HG03103 (cell line): ENCODE results near the gene IL37.
A peak's percentile ranks its signal among the peaks of the same experiment; 100 is the strongest.

Source experiments
- ATAC-seq: cut with Tn5 transposase; IDR thresholded peaks from one replicate; pipeline ENCODE4 v1.9.1; 2021; ENCODE audit warnings: low read depth; ENCODE audit not compliant: unreplicated experiment

IL37 gene, protein sequence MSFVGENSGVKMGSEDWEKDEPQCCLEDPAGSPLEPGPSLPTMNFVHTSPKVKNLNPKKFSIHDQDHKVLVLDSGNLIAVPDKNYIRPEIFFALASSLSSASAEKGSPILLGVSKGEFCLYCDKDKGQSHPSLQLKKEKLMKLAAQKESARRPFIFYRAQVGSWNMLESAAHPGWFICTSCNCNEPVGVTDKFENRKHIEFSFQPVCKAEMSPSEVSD

DNA sequence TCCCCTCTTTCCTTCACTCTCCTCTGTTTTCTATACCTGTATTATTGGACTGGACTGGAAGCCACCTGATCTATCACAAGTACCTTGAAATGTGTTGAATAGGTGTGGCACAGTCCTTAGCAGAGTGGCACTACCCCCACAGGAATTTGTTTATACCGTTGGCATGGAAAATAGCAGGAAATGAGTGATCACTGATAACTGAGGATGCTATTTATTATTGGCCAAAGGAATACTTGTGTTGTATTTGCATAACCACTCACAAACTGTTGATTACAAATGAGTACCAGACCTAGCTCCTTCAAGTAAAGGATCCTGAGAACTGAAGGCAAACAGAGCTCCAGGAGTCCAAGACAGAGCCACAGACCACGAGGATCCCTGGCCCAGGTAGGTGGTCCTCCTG lies at the start of gene IL37:
IL37 (plus strand) TSS at position 301 of the 400 bp plus-strand sequence. CDS start 1,848 bp downstream, outside the sequence.
- no peak for ATAC-seq

- ATAC-seq: no peak
Measured at GRCh38 chr2:112864072-112864471, 46.9 kb upstream of the IL37 start.

GRCh38 chr2:112866128-112866835 lies 44.7 kb upstream of the IL37 start:
- no peak for ATAC-seq

GRCh38 chr2:112867701-112868631 lies 43.0 kb upstream of the IL37 start:
- no peak for ATAC-seq

DNA sequence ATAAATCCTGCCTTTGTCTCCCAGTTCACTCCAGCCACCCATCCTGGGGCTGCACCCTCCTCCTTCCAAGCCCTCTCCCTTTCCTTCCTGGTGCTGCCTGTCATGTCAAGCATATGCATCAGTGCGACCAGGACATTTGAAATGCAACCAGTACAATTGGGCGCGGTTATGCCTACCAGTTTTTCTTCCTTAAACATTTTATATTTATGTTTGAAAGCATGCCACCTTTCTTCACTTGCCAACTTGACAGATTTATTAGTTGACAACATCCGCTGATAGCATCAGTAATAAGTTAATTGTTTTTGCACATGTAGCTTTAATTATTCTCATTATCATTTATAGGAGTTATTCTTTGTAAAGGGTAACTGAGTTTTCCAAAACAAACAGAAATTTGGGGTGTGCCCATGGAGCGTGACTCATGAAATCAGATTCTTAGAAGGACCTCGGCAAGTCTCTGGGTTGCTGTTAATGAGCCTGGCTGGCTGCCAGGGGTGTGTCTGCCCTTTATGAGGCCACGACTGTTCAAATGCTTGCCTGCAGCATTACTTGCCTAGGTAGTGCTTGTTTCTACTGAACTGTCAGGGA lies 41.6 kb upstream of the IL37 start:
- no peak for ATAC-seq

DNA sequence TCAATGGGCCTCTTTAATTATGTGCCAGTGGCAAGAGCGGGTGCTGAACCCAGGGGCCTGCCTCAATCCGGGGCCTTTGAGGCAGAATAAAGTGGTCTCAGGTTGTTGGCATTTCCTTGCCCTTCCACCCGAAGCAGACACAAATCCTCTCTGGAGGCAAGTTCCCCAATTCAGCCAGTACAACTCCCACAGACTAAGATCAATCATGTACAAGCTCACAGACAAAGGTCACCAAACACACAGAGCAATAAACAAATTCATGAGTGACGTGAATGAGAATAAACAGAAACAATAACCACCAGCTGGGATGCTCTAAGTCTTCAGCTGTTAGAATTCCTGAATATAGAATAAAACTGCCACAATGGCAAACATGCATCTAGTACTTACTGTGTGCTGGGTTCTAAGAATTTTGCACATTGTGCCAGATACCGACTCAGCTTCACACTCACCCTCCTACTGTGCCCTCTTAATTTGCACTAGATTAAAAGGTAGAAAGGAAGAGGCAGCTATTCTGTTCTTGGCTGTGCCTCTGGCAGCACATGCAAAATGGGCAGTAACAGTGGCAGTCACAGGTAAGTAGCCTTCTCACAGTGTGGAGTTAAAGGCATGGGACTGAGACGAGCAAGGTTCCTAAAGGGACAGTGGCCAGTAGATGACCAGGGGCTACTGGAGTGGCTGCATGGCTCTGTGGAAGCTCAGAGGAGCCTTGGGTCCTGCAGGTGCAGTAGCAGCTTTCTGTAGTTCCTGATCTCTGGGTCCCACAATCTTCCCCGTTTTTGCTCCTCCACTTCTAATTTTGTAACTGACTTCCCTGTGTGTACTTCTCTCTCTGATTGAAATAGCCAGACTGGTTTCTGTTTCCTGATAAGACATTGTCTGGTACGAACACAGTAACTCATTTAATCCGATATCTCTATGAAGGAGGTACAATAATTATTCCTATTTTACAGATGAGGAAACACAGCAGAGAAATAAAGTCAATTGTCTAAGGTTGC lies 39.8 kb upstream of the IL37 start:
- ATAC-seq: no peak

GRCh38 chr2:112876257-112876970 lies 34.6 kb upstream of the IL37 start:
- ATAC-seq: no peak

DNA sequence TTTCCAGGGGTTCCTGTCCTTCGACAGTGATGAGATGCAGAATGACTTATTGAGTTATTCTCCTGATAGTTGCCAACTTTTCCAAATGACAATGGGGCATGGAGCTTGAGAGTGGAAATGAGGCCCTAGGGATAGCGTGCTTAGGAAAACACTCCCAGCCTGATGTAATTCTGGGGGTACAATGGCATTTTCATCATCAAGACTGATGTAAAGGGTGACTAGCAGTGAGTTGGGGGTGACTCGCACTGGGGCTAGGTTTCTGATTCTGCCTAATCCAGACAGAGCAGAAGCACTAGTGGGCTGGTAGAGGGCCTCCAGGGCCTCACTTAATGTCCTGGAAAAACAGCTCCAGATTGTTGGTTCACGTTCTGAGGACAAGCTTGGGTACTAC lies 34.0 kb upstream of the IL37 start:
- ATAC-seq: no peak

DNA sequence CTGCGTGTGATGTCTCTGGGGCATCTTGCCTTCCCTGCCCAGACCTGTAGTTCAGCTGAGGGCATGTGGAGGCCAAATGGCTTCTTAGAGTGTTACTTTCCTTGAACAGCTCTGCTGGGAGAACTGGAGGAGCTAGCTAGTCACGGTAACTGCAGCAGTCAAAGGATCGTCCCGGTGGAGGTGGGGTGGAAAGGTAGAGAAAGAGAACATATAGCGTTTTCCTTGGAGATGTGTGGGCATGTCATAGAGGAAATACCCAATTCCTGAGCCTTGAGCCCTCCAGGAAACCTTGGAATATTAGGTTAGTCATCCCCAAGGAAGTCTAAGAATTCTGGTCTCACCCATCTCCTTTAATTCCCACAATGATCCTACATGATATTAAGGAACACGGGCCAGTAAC lies 33.5 kb upstream of the IL37 start:
- ATAC-seq: no peak

- ATAC-seq: no peak
Measured at GRCh38 chr2:112879491-112880041, 31.4 kb upstream of the IL37 start.

GRCh38 chr2:112880091-112880531 lies 30.9 kb upstream of the IL37 start:
- ATAC-seq: no peak

- ATAC-seq: no peak
Measured at GRCh38 chr2:112880696-112881095, 30.3 kb upstream of the IL37 start.

DNA sequence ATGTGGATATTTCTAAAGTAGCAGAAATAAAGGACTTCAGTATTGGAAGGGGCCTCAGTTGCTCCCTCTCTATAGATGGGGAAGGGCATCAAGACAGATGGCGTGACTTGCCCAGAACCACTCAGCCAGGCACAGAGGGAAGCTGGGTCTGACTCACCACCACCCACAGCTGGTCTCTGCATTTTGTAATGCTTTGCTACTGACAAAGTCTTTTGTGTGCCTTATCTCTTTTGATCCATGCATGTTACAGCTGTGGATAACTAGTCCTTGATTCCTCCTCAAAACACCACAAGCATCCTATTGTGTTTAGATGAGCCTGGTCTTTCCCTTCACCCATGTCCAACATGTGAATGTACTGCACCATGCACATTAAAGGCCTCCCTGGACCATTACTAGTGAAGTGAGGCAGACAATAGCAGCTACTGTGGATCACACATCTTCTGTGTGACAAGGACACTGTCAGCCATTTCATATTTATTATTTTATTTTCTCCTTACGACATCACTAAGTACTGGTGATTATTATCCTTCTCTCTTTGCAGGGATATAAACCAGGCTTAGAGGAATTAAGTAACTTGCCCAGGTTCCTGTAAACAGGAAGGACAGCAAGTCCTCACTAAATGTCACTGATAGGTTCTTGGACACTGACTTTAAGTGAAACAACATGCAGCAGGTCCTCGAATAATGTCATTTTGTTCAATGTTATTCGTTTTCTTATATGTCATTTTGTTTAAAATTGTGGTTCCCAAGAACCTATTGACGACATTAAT lies 29.6 kb upstream of the IL37 start:
- peak; percentile 66 for ATAC-seq

GRCh38 chr2:112883669-112884068 lies 27.3 kb upstream of the IL37 start:
- no peak for ATAC-seq

- ATAC-seq: no peak
Measured at GRCh38 chr2:112884869-112885505, 26.0 kb upstream of the IL37 start.

DNA sequence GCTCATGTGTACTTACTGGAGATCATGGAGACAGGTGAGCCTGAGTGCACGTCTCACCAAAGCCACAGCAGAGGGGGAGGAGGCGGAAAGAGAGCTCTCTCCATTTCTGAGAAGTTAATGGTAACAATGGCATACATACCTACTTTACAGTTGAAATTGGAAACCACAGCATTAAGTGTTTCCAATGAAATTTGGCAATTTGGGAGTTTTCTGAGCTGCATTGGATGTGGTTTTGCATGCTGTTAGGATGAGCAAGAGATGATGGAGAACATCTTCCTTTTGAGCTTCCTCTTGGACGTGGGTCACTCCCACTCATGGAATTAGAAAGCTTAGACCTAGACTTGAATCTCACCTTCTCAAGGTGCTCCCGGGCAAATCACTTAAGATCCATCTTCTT lies 25.5 kb upstream of the IL37 start:
- no peak for ATAC-seq

DNA sequence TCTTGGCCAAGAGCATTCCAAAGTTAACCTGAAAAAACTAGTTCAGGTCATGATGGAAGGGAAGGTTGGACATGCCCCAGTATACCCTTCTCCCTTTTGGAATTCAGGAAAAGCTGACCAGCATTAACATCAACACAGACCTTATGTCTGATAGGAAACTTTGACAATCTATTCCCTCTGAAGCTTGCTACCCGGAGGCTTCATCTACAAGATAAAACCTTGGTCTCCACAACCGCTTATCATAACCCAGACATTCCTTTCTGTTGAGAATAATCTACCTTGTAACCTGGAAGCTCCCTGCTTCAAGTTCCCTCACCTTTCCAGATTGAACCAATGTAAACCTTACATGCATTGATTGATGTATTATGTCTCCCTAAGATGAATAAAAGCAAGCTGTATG lies 24.7 kb upstream of the IL37 start:
- no peak for ATAC-seq
